HCT116 (cell line): ENCODE measurements around the gene C14orf132.
A peak's percentile ranks its signal among the peaks of the same experiment; 100 is the strongest.

Source experiments
- CBX3 ChIP-seq: IDR thresholded peaks from 2 replicates; pipeline ENCODE4 v1.6.1; 2012; ENCODE audit warnings: low read depth
- EZH2 ChIP-seq: fragments of 200-600 bp; sonication (generic); IDR thresholded peaks from 2 replicates; pipeline ENCODE4 v1.6.1; 2017; ENCODE audit warnings: antibody characterized with exemption, mixed run types
- EZH2phosphoT487 ChIP-seq: fragments of 200-600 bp; IDR thresholded peaks from 2 replicates; pipeline ENCODE4 v1.6.1; 2018; ENCODE audit warnings: antibody characterized with exemption, borderline replicate concordance
- FOSL1 ChIP-seq: IDR thresholded peaks from 2 replicates; pipeline ENCODE4 v1.6.1; 2012; ENCODE audit warnings: low read depth
- JUND ChIP-seq: IDR thresholded peaks from 2 replicates; pipeline ENCODE4 v1.6.1; 2012
- POLR2A ChIP-seq: IDR thresholded peaks from 2 replicates; pipeline ENCODE4 v1.7.0; 2011; ENCODE audit warnings: borderline replicate concordance; ENCODE audit not compliant: insufficient read depth, insufficient read length; ENCODE audit errors: extremely low read depth
- POLR2AphosphoS5 ChIP-seq: IDR thresholded peaks from 2 replicates; pipeline ENCODE4 v1.6.1; 2011; ENCODE audit warnings: mild to moderate bottlenecking, low read depth, low read length, moderate library complexity
- SP1 ChIP-seq: IDR thresholded peaks from 2 replicates; pipeline ENCODE4 v1.6.1; 2012; ENCODE audit warnings: low read depth
- TCF7L2 ChIP-seq: IDR thresholded peaks from 2 replicates; pipeline ENCODE4 v1.7.0; 2011; ENCODE audit warnings: borderline replicate concordance, inconsistent platforms; ENCODE audit not compliant: insufficient read depth, insufficient read length; ENCODE audit errors: extremely low read depth
- TF ChIP-seq, protein P1 (sequence below), 3 experiments: fragments of 200-600 bp in 1 of 3; sonication (generic) in 1 of 3; IDR thresholded peaks in 2 of 3; conservative IDR thresholded peaks in 1 of 3; 2 replicates each; pipeline ENCODE4 v1.5.1; 2012 to 2017; ENCODE audit warnings: low read depth in 2 of 3, low read length in 2 of 3, antibody characterized with exemption in 1 of 3, borderline replicate concordance in 1 of 3, control low read depth in 1 of 3, mild to moderate bottlenecking in 1 of 3, mixed read lengths in 1 of 3, mixed run types in 1 of 3, moderate library complexity in 1 of 3; ENCODE audit not compliant: insufficient read depth in 1 of 3
- TF ChIP-seq, protein P2 (sequence below): IDR thresholded peaks from 2 replicates; pipeline ENCODE4 v1.6.1; 2012
- TF ChIP-seq, protein P3 (sequence below): IDR thresholded peaks from 2 replicates; pipeline ENCODE4 v1.6.1; 2012; ENCODE audit warnings: low read depth

DNA sequence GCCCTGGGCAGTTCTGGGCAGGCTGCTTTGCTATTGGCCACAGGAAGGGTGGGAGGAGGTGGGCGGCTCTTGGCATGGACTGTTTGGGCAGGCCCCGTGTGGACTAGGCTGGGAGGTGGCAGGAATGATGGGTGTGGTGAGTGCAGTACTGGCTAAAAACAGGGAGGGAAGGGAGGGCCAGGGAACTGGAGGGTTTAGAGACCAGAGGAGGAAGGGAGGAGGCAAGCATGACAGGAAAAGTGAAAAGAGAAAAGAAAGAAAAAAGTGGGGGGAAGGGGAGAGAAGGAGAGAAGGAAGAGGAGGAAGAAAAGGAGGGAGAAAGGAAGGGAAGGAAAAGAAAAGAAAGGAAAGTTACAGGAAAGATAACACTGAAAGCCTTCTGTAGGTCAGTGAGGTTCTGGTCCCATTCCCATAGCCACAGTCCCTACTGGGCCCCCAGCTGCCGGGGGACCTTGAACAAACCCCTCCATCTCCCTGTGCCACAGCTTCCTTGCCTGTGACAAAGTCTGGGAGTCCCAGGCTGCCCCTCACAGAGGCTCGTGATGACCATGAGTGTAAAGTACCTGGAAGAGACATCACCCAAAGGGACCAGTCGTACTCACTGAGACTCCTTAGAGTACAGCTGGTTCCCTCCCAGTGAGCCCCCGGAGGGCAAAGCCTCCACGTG, 1.1 kb upstream of the C14orf132 start:
- TF ChIP-seq, protein P1, sequence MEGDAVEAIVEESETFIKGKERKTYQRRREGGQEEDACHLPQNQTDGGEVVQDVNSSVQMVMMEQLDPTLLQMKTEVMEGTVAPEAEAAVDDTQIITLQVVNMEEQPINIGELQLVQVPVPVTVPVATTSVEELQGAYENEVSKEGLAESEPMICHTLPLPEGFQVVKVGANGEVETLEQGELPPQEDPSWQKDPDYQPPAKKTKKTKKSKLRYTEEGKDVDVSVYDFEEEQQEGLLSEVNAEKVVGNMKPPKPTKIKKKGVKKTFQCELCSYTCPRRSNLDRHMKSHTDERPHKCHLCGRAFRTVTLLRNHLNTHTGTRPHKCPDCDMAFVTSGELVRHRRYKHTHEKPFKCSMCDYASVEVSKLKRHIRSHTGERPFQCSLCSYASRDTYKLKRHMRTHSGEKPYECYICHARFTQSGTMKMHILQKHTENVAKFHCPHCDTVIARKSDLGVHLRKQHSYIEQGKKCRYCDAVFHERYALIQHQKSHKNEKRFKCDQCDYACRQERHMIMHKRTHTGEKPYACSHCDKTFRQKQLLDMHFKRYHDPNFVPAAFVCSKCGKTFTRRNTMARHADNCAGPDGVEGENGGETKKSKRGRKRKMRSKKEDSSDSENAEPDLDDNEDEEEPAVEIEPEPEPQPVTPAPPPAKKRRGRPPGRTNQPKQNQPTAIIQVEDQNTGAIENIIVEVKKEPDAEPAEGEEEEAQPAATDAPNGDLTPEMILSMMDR (IDR thresholded peaks at IDR 0.05 in 2 of 3, conservative IDR thresholded peaks at IDR 0.05 in 1 of 3; ENCODE audit: borderline replicate concordance in 1 of 3, insufficient read depth in 1 of 3, low read depth in 2 of 3, low read length in 2 of 3), result no peak
- TF ChIP-seq SP1, result peak; percentile 28; the same call in 1 of the 2 replicates
- TF ChIP-seq POLR2A, result no peak
- TF ChIP-seq POLR2AphosphoS5, result no peak
- TF ChIP-seq, protein P2, sequence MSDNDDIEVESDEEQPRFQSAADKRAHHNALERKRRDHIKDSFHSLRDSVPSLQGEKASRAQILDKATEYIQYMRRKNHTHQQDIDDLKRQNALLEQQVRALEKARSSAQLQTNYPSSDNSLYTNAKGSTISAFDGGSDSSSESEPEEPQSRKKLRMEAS, result 0 out of 2 replicates have a peak, but pooled peaks have one; percentile 28
- TF ChIP-seq, protein P3, sequence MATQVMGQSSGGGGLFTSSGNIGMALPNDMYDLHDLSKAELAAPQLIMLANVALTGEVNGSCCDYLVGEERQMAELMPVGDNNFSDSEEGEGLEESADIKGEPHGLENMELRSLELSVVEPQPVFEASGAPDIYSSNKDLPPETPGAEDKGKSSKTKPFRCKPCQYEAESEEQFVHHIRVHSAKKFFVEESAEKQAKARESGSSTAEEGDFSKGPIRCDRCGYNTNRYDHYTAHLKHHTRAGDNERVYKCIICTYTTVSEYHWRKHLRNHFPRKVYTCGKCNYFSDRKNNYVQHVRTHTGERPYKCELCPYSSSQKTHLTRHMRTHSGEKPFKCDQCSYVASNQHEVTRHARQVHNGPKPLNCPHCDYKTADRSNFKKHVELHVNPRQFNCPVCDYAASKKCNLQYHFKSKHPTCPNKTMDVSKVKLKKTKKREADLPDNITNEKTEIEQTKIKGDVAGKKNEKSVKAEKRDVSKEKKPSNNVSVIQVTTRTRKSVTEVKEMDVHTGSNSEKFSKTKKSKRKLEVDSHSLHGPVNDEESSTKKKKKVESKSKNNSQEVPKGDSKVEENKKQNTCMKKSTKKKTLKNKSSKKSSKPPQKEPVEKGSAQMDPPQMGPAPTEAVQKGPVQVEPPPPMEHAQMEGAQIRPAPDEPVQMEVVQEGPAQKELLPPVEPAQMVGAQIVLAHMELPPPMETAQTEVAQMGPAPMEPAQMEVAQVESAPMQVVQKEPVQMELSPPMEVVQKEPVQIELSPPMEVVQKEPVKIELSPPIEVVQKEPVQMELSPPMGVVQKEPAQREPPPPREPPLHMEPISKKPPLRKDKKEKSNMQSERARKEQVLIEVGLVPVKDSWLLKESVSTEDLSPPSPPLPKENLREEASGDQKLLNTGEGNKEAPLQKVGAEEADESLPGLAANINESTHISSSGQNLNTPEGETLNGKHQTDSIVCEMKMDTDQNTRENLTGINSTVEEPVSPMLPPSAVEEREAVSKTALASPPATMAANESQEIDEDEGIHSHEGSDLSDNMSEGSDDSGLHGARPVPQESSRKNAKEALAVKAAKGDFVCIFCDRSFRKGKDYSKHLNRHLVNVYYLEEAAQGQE, result no peak
- no peak for TF ChIP-seq CBX3
- TF ChIP-seq TCF7L2, result no peak
- no peak for TF ChIP-seq JUND
- TF ChIP-seq FOSL1, result no peak; the same call in 1 of the 2 replicates
- no peak for TF ChIP-seq EZH2
- TF ChIP-seq EZH2phosphoT487, result no peak
